Heart left ventricle (tissue), 16 donors: ENCODE results near the gene TMEM145. TPM values are rescaled to one million over a fixed set of nuclear protein-coding genes. Genes with fewer than 3 reads are reported as not detected.
A peak's percentile ranks its signal among the peaks of the same experiment; 100 is the strongest.

ENCODE experiments used
- ATAC-seq, 4 donors: fragments of 200-7000 bp; cut with Tn5 transposase; one replicate each; pipeline ENCODE4 v1.9.1; 2020 to 2022; ENCODE audit warnings: moderate library complexity in 4 of 4, mild to moderate bottlenecking in 3 of 4, moderate number of reproducible peaks in 1 of 4
- DNase-seq, 5 donors: peaks; one replicate each; pipeline ENCODE4 v3.0.0-alpha.2; 2020
- H3K27ac ChIP-seq, 12 donors: fragments of 200-600 bp; sonication (generic) in 4 of 12; one replicate each; pipeline versions ENCODE4 v1.5.0 to v1.8.0; 2016 to 2022; ENCODE audit warnings: mild to moderate bottlenecking in 2 of 12
- H3K27me3 ChIP-seq, 9 donors: fragments of 200-600 bp; sonication (generic) in 2 of 9; one replicate each; pipeline versions ENCODE4 v1.5.1 to v1.8.0; 2016 to 2022; ENCODE audit warnings: mild to moderate bottlenecking in 3 of 9
- H3K36me3 ChIP-seq, 9 donors: fragments of 200-600 bp; sonication (generic) in 2 of 9; one replicate each; pipeline versions ENCODE4 v1.5.0 to v1.8.0; 2018 to 2022; ENCODE audit warnings: mild to moderate bottlenecking in 2 of 9
- H3K4me1 ChIP-seq, 12 donors: fragments of 200-600 bp; sonication (generic) in 4 of 12; one replicate each; pipeline versions ENCODE4 v1.5.0 to v1.8.0; 2016 to 2022; ENCODE audit warnings: mild to moderate bottlenecking in 3 of 12
- H3K4me3 ChIP-seq, 12 donors: fragments of 200-600 bp; sonication (generic) in 4 of 12; one replicate each; pipeline versions ENCODE4 v1.5.0 to v1.8.0; 2017 to 2022; ENCODE audit warnings: mild to moderate bottlenecking in 9 of 12, moderate library complexity in 4 of 12
- H3K9me3 ChIP-seq, 12 donors: fragments of 200-600 bp; sonication (generic) in 4 of 12; one replicate each; pipeline versions ENCODE4 v1.5.0 to v1.8.0; 2016 to 2022; ENCODE audit warnings: mild to moderate bottlenecking in 1 of 12
- CTCF ChIP-seq, 12 donors: fragments of 200-600 bp; sonication (generic) in 4 of 12; IDR thresholded peaks; one replicate each; pipeline versions ENCODE4 v1.5.0 to v1.8.0; 2018 to 2022; ENCODE audit warnings: antibody characterized with exemption in 12 of 12, mild to moderate bottlenecking in 5 of 12
- POLR2A ChIP-seq, 2 donors: fragments of 450-650 bp; IDR thresholded peaks; one replicate each; pipeline ENCODE4 v1.6.1; 2017; ENCODE audit warnings: antibody characterized with exemption in 2 of 2, mild to moderate bottlenecking in 2 of 2, moderate library complexity in 2 of 2
- WGBS, 4 donors: extraction: QIAGEN DNeasy Blood & Tissue Kit in 2 of 4; methylation state at CpG; one replicate each; pipeline versions ENCODE4 v1.1.5 to v1.1.7; 2013 to 2018; 5-methylcytosine and 5-hydroxymethylcytosine counted together
- intact Hi-C, 10 donors: fragments of 100-400 bp; cut with DNase I; formaldehyde crosslinking; loops; one replicate each; pipeline versions ENCODE4 v1.11.1 to v1.14.2; 2022
- polyA plus RNA-seq, 2 donors: library from polyadenylated mRNA; stranded (reverse); fragments of 200-250 nt; gene quantifications; one replicate each; pipeline ENCODE4 v1.2.3, GENCODE V29; 2013
- total RNA-seq, 9 donors: library from RNA; depleted of rRNA in 2 of 9; stranded (reverse); fragments of >200 nt in 2 of 9; fragmentation: NEBNext Ultra II Directional in 3 of 9; extraction: Animal tissue kit (Norgen Biotek cat#: 25700) in 3 of 9; gene quantifications; one replicate each; pipeline versions ENCODE4 v1.1.0 to v1.2.4, GENCODE V29; 2016 to 2023
- donor health status: ischemic (EF 13 %, LVEDD 7.1; RV severe dilation, severe dysfunction).
- donor health status: healthy with polysubstance abuse.
- donor health status: DM: no; HTN: yes; CAD: no.
- donor health status: DM: no; HTN: no; CAD: no.
- donor health status: ischemic (EF 25% LVEDD 6.9; RV normal size, moderate dysfunction).
- donor health status: ischemic (EF 25% LVEDD 5.7; RV mildly dilated, moderate dysfunction).
- donor health status: healthy.
- donor health status: DM: yes; HTN: yes; CAD: no.
- donor health status: ischemic (EF 35%, LVEDD 5.7; RV mildly dilated, moderate dysfunction).
- donor health status: nonischemic (EF 11% LVEDD 7.7; RV severe dilation, severe dysfunction).
- donor health status: DM: yes; HTN: yes; CAD: no.
- donor health status: PGD.
- donor health status: ischemic (EF 29% LVEDD 5.4; RV normal size, mild dysfunction).
- donor health status: nonischemic (EF 23%, LVEDD 6.1; RV moderate dilation, normal function).

TMEM145 gene
- total and polyA plus RNA-seq, 11 donors: 0.11 to 0.27 (median 0.17) TPM; not detected in 7

GRCh38 chr19:42343344-42344110 is 30.4 kb downstream of the TMEM145 start:
- Histone ChIP-seq H3K36me3 (peaks cover 0 to 77% (median 53%) of the 10 kb centered on the region in 9 donors), H3K4me3 (no peak overlapping the region), H3K27me3 (no peaks in the 10 kb centered on the region), H3K9me3 (no peaks in the 10 kb centered on the region), H3K4me1 (no peaks in the 10 kb centered on the region), H3K27ac (no peak overlapping the region)
- WGBS, 4 donors: 88 to 91% (median 89%) methylated on average over 14 to 17 of the region's 17 CpGs
- ATAC-seq (peak in 1 of 4 donors; percentile 38), DNase-seq (peak in 2 of 5 donors; percentile 21 to 48)
- intact Hi-C loops: no loop called here
- TF ChIP-seq CTCF (IDR thresholded peaks at IDR 0.05): peak in 1 of 12 donors; percentile 11
- TF ChIP-seq POLR2A (IDR thresholded peaks at IDR 0.05): no peak

- peak in 2 of 5 donors; percentile 15 to 48 for DNase-seq
- intact Hi-C loops: no loop called here
- Histone ChIP-seq H3K27ac (no peak overlapping the region), H3K4me3 (no peak overlapping the region), H3K4me1 (no peaks in the 10 kb centered on the region), H3K27me3 (no peaks in the 10 kb centered on the region), H3K36me3 (peaks cover 0 to 77% (median 50%) of the 10 kb centered on the region in 9 donors), H3K9me3 (no peaks in the 10 kb centered on the region)
- TF ChIP-seq CTCF (IDR thresholded peaks at IDR 0.05): no peak
- TF ChIP-seq POLR2A (IDR thresholded peaks at IDR 0.05): no peak
- peak in 1 of 4 donors; percentile 38 for ATAC-seq
- WGBS, 4 donors: 84 to 90% (median 88%) methylated on average over 15 to 18 of the region's 18 CpGs
These were observed 31.3 kb downstream of the TMEM145 start for GRCh38 chr19:42344336-42344893.

GRCh38 chr19:42345191-42345812 is 32.2 kb downstream of the TMEM145 start:
- no peak for TF ChIP-seq POLR2A (IDR thresholded peaks at IDR 0.05)
- no peak for TF ChIP-seq CTCF (IDR thresholded peaks at IDR 0.05)
- ATAC-seq: no peak
- no peaks in the 10 kb centered on the region for H3K27me3 ChIP-seq
- no peak for DNase-seq
- peaks cover 0 to 77% (median 49%) of the 10 kb centered on the region in 9 donors for H3K36me3 ChIP-seq
- WGBS, 4 donors: 90 to 92% (median 91%) methylated on average over 6 of the region's 6 CpGs
- H3K4me3 ChIP-seq: no peak overlapping the region
- H3K27ac ChIP-seq: no peak overlapping the region
- no peaks in the 10 kb centered on the region for H3K4me1 ChIP-seq
- H3K9me3 ChIP-seq: no peaks in the 10 kb centered on the region
- intact Hi-C loops: no loop called here

GRCh38 chr19:42348211-42348610 is 35.1 kb downstream of the TMEM145 start:
- H3K27me3 ChIP-seq: no peaks in the 10 kb centered on the region
- H3K4me1 ChIP-seq: no peaks in the 10 kb centered on the region
- DNase-seq (no peak), ATAC-seq (no peak)
- no peak overlapping the region for H3K27ac ChIP-seq
- H3K4me3 ChIP-seq: no peak overlapping the region
- H3K36me3 ChIP-seq: peaks cover 0 to 79% (median 57%) of the 10 kb centered on the region in 9 donors
- TF ChIP-seq CTCF (IDR thresholded peaks at IDR 0.05) (no peak), POLR2A (IDR thresholded peaks at IDR 0.05) (no peak)
- WGBS, 4 donors: 96 to 97% (median 96%) methylated on average over 14 of the region's 14 CpGs
- intact Hi-C loops: no loop called here
- no peaks in the 10 kb centered on the region for H3K9me3 ChIP-seq
